ENCODE results near the gene ST8SIA5. TPM values are rescaled to one million over a fixed set of nuclear protein-coding genes. Genes with fewer than 3 reads are reported as not detected.

The ST8SIA5 gene, protein sequence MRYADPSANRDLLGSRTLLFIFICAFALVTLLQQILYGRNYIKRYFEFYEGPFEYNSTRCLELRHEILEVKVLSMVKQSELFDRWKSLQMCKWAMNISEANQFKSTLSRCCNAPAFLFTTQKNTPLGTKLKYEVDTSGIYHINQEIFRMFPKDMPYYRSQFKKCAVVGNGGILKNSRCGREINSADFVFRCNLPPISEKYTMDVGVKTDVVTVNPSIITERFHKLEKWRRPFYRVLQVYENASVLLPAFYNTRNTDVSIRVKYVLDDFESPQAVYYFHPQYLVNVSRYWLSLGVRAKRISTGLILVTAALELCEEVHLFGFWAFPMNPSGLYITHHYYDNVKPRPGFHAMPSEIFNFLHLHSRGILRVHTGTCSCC
- 0.18 TPM in 1 of 5 replicates, not detected in the others for total RNA-seq (2022; extraction: Qiagen RNA extraction; ENCODE audit: low read depth)

DNA sequence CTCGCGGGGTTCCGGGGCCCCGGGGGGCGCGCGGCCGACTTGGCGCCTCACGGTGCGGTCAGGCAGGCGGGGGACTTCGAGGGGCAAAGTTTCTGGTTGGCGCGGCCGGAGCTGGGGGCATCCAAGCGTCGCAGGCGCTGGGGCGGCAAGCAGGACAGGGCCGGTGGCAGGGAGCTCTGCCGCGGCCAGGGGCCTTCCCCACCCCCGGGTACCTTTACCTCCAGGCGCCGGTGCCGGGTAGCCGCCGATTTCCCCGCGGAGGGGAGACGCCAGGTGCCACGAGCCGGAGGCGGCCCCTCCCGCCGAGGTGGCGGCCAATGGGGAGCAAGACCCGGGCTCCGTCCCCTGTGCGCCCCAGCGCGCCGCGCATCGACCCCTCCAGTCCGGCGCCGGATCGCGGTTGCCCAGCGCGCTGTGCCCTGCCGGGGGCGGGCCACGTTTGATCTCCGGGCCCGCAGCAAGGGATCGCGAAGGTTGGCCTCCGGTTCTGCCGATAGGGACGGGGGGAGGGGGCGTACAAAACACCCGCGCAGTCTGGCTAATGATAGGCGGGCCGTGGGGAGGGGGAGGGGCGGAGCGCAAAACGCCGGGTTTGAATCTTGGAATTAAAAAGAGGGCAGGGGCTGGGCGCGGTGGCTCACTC lies at the start of gene ST8SIA5:
Gene ST8SIA5, minus strand, starts transcription at position 495 of the 643 bp plus-strand sequence. CDS start 545 bp downstream, outside the sequence.

DNA sequence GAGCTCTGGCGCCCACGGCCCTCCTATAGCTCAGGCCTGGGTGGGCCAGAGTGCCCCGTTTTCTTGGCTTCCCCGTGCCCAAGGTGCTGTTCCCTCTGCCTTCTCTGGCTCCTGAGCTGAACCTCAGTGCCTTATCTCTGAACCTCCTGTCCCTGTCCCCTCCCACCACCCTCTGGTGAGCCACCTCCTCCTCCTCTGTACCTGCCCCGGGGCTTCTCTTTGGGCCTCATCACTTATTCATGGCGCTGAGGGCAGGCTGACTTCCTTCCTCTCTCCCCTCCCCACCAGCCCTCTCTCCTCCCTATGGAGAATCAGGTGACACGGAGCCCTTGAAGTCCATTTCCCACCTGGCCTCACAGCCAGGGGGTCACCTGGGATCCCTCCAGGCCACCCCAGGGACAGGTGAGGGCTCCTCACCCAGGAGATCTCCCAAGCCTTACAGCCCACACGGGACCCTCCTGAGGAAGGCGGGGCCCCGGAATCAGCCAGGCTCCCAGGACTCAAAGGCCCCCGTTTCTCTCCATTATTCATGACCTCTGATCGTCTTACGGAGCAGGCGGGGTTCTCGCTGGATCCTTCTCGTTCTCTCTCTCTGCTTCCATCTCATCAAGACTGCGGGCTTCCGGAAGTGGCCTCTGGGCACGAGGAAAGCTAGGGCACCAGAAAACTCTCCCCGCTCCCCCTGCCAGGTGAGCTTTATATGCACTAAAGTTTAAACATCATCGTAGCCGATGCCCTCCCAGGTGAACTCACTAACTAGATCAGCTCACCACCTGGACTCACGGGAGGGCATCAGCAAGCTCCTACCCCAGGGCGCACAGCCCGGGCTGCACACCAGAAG lies 99.5 kb downstream of the ST8SIA5 start, which contains the start of gene LOXHD1:
Gene LOXHD1, minus strand, starts transcription at position 106 of the 841 bp plus-strand sequence. CDS start 187 bp downstream, outside the sequence.

Other genes starting within 250 kb of the ST8SIA5 start
- not detected in 5 replicates for gene LOXHD1, start 99.8 kb downstream of the ST8SIA5 start, total RNA-seq (2022; extraction: Qiagen RNA extraction; ENCODE audit: low read depth)
- gene PIAS2, start 160.5 kb upstream of the ST8SIA5 start, total RNA-seq (2022; extraction: Qiagen RNA extraction; ENCODE audit: low read depth): 8.0 to 9.7 TPM (median 9.0 TPM) in 5 replicates
- 1.4 to 2.4 TPM (median 1.7 TPM) in 5 replicates for gene KATNAL2, start 160.5 kb upstream of the ST8SIA5 start, total RNA-seq (2022; extraction: Qiagen RNA extraction; ENCODE audit: low read depth)

All from A549 treated with ZK216348 at 1 μM for 4 hours (cell line).